ENCODE measurements around the gene APOL4. TPM values are rescaled to one million over a fixed set of nuclear protein-coding genes. Genes with fewer than 3 reads are reported as not detected.

Gene APOL4
- total RNA-seq, 2 experiments from 2014 or later, result not detected

GRCh38 chr22:36177160-36177559, 24.4 kb downstream of the APOL4 start:
- Histone ChIP-seq H3K4me1 (ENCODE audit: insufficient read depth, low read length, poor library complexity, severe bottlenecking) (no peaks in the 10 kb centered on the region), H3K36me3 (ENCODE audit: insufficient read depth, low read length) (no peaks in the 10 kb centered on the region), H3K9me2 (ENCODE audit: insufficient read depth, low read length) (no peaks in the 10 kb centered on the region), H4K20me1 (ENCODE audit: insufficient read depth, low read length) (no peaks in the 10 kb centered on the region), H3K79me2 (ENCODE audit: insufficient read depth, low read depth, low read length) (no peaks in the 10 kb centered on the region), H3K4me3 (ENCODE audit: low read depth, low read length, poor library complexity, severe bottlenecking) (no peak overlapping the region), H3K27ac (ENCODE audit: low read depth, low read length, poor library complexity, severe bottlenecking) (no peak overlapping the region), H3K9me3 (ENCODE audit: low read length) (no peaks in the 10 kb centered on the region), H3K4me2 (ENCODE audit: low read length) (no peak overlapping the region), H2AFZ (ENCODE audit: low read length) (no peak overlapping the region)
- TF ChIP-seq EZH2phosphoT487 (IDR thresholded peaks at IDR 0.05; ENCODE audit: borderline replicate concordance, low read depth, low read length) (no peak), CTCF (conservative IDR thresholded peaks at IDR 0.05; ENCODE audit: low read length) (no peak)
- DNase-seq (ENCODE audit: low spot score), result no peak
- no TSS peak for BruUV-seq (replicated peaks)
- ChIA-PET POLR2A (interaction anchor here (0.7 to 1.6 kb wide), 4 partner anchors 13 to 827 kb away, joined by 4 to 7 read pairs (median 4); no protein-coding TSS in a partner anchor), CTCF (ENCODE audit: unreplicated experiment) (interaction anchor here (1.4 kb wide), 1 partner anchor 15 kb away, joined by 3 read pairs; no protein-coding TSS in a partner anchor)
- intact Hi-C loops (cut with micrococcal nuclease; ENCODE audit: unreplicated experiment), result no loop called here

GRCh38 chr22:36175892-36176291, 25.7 kb downstream of the APOL4 start:
- TF ChIP-seq EZH2phosphoT487 (IDR thresholded peaks at IDR 0.05; ENCODE audit: borderline replicate concordance, low read depth, low read length) (no peak), CTCF (conservative IDR thresholded peaks at IDR 0.05; ENCODE audit: low read length) (no peak)
- POLR2A ChIA-PET, result interaction anchor here (0.6 to 1.5 kb wide), 2 partner anchors 12 to 235 kb away, joined by 3 to 4 read pairs; no protein-coding TSS in a partner anchor
- H2AFZ ChIP-seq (ENCODE audit: low read length), result no peak overlapping the region

GRCh38 chr22:36171941-36172340, 29.7 kb downstream of the APOL4 start:
- Histone ChIP-seq H3K79me2 (ENCODE audit: insufficient read depth, low read depth, low read length) (no peaks in the 10 kb centered on the region), H2AFZ (ENCODE audit: low read length) (no peak overlapping the region), H4K20me1 (ENCODE audit: insufficient read depth, low read length) (no peaks in the 10 kb centered on the region), H3K4me1 (ENCODE audit: insufficient read depth, low read length, poor library complexity, severe bottlenecking) (no peaks in the 10 kb centered on the region), H3K36me3 (ENCODE audit: insufficient read depth, low read length) (no peaks in the 10 kb centered on the region), H3K27ac (ENCODE audit: low read depth, low read length, poor library complexity, severe bottlenecking) (no peak overlapping the region), H3K4me3 (ENCODE audit: low read depth, low read length, poor library complexity, severe bottlenecking) (no peak overlapping the region), H3K4me2 (ENCODE audit: low read length) (no peak overlapping the region), H3K9me3 (ENCODE audit: low read length) (peaks cover 21% of the 10 kb centered on the region), H3K9me2 (ENCODE audit: insufficient read depth, low read length) (no peaks in the 10 kb centered on the region)
- ChIA-PET POLR2A (interaction anchor here (1.3 to 1.5 kb wide), 2 partner anchors 9 to 14 kb away, joined by 3 to 6 read pairs; no protein-coding TSS in a partner anchor), CTCF (ENCODE audit: unreplicated experiment) (interaction anchor here (1.1 kb wide), 1 partner anchor 10 kb away, joined by 4 read pairs; no protein-coding TSS in a partner anchor)
- TF ChIP-seq CTCF (conservative IDR thresholded peaks at IDR 0.05; ENCODE audit: low read length) (no peak), EZH2phosphoT487 (IDR thresholded peaks at IDR 0.05; ENCODE audit: borderline replicate concordance, low read depth, low read length) (no peak)
- no peak for DNase-seq (ENCODE audit: low spot score)
- BruUV-seq (replicated peaks), result no TSS peak
- intact Hi-C loops (cut with micrococcal nuclease; ENCODE audit: unreplicated experiment), result no loop called here

More at GRCh38 chr22:36175892-36176291, 25.7 kb downstream of the APOL4 start:
- no peaks in the 10 kb centered on the region for H3K9me3 ChIP-seq (ENCODE audit: low read length)
- no peak overlapping the region for H3K27ac ChIP-seq (ENCODE audit: low read depth, low read length, poor library complexity, severe bottlenecking)
- no peaks in the 10 kb centered on the region for H3K36me3 ChIP-seq (ENCODE audit: insufficient read depth, low read length)
- BruUV-seq (replicated peaks), result no TSS peak
- DNase-seq (ENCODE audit: low spot score), result no peak
- CTCF ChIA-PET (ENCODE audit: unreplicated experiment), result no interaction called here
- no peaks in the 10 kb centered on the region for H3K79me2 ChIP-seq (ENCODE audit: insufficient read depth, low read depth, low read length)
- H3K4me3 ChIP-seq (ENCODE audit: low read depth, low read length, poor library complexity, severe bottlenecking), result no peak overlapping the region
- H3K4me2 ChIP-seq (ENCODE audit: low read length), result no peak overlapping the region
- H3K4me1 ChIP-seq (ENCODE audit: insufficient read depth, low read length, poor library complexity, severe bottlenecking), result no peaks in the 10 kb centered on the region
- intact Hi-C loops (cut with micrococcal nuclease; ENCODE audit: unreplicated experiment), result no loop called here
- no peaks in the 10 kb centered on the region for H4K20me1 ChIP-seq (ENCODE audit: insufficient read depth, low read length)
- H3K9me2 ChIP-seq (ENCODE audit: insufficient read depth, low read length), result no peaks in the 10 kb centered on the region

All from OCI-LY7 (cell line).